Right forelimb (tissue), 1 donor: Measurements from ENCODE around the gene PHF19.

Experiments used
- DNase-seq: peaks from one replicate; pipeline ENCODE4 v3.0.0-alpha.2; 2018

Gene PHF19

DNA sequence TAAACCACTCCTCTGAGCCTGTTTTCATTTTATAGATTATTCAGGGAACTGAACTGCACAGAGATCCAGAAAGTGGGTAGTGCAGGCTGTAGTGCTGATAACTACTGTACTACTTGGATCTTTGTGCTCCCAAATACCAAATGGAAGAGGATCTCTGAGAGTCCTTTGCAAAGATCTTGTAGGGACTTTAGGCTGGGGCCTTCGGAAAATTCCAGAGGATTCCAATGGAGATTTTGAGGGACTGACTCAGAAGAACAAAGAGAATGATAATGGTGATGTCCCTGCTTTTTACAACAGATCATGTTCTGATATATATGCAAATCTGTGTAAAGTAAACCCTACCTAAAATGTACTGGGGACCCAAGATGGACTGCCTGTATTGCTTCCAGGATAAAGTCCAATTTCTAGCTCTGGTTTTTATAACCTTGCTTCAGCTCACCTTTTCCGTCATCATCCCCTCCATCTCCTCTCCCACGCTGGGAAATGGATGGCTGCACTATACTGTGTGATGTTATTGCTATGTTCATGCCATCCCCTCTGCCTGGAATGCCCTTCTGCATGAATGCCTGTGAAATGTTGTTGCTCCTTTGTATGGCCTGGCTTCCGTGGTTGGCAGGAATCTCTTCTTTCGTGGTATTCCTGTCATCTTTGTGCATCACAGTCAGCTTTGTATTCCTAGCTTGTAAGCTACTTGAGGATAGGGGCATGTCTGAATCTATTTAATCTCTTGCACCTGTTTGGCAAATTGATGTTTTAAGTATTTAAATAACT, 24.6 kb downstream of the PHF19 start:
- DNase-seq, result no peak

DNA sequence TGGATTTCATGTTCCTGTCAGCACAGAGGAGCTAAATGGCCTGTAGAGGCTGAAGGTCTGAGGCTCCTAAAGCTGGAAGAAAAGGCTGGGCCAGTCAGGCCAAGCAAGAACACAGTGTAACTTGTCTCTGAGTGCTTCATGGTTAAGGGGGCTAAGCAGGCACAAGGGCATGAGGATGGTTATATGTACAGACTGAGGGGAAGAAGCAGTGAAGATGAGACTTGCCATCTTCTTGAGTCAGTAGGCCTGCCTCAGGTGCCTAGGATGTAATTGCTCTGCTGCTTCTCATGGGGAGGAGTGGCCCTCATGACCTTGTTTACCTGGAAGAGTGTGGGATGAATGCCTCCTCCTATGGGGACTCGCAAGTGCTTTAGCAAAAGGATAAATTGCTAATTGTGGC, 25.5 kb downstream of the PHF19 start:
- DNase-seq, result no peak

DNA sequence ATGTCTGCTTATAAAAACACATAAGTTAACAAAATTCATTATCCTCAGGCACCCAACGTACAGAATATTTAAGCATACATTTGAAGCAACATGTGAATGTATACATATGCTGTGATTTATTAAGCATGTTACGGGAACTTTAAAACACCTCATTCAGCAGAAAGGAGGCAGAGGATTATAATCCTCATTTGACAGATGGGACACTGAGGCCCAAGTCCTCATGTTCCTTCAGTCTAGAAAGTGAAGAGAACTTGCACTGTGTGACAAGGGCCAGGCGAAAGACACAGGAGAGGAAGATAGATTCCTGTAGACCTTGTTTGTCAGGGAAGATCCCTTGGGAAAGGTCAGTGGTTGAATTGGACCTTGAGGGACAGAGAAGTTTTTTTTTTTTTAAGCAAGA, 26.7 kb downstream of the PHF19 start:
- DNase-seq, result no peak

DNA sequence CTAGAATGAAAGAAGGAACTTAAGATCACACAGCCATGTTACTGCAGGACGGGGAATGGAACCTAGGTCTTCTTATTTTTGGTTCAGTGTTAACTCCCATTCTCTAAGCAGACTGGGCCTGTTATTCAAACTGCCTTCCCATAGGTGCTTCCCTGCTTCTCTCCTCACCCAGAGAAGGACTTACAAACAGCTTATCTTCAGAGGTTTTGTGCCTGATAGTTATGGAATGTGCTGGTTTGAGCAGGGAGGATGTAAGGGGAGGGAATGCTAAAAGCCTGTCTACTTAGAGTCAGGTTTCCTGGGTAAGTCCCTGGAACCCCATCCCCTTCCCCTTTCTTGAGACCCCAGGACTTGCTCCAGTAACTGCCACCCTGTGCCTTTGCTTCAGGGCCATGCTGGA, 30.1 kb downstream of the PHF19 start:
- DNase-seq, result no peak

DNA sequence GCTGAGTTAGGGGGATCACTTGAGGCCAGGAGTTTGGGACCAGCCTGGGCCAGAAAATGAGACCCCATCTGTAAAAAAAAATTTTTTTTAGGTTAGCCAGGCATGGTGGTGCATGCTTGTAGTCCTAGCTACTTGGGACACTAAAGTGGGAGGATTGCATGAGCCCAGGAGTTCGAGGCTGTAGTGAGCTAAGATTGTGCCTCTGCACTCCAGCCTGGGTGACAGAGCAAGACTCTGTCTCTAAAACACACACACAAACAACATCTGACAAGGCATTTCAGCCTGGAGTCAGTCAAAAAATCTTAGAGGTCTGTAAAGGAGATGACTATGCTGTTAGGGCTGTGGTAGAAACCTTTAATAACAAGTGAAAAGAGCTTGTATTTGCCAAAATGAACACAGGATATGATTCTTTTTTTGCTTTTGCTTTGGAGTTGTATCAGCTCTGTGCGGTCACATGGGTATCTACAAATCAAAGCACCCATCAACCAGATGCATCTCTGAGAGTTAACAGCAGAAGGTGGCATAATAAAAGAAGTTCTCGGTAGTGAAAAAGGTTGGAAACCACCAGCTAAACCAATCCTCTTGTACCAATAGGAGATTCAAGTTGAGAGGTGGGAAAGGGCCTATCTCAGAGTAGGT, 30.6 kb downstream of the PHF19 start:
- no peak for DNase-seq

DNA sequence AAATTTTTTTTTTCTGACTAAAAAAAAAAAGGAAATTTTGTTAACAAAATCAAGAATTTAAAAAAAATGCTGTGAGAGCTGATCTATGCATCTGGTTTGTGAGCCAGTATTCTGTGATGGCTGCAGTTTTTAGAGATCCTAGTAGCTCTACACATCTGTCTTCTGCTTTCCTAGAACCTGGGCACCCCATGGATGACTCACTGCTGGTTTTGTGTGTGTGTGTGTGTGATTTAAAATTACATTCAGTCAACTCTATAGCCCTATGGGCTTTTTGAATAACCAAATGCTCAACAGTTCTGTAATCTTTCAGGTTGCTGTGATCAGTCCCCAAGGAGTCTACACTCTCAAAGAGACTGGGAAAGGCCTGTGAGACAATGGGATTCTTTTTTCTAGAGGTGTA, 31.7 kb downstream of the PHF19 start:
- no peak for DNase-seq

DNA sequence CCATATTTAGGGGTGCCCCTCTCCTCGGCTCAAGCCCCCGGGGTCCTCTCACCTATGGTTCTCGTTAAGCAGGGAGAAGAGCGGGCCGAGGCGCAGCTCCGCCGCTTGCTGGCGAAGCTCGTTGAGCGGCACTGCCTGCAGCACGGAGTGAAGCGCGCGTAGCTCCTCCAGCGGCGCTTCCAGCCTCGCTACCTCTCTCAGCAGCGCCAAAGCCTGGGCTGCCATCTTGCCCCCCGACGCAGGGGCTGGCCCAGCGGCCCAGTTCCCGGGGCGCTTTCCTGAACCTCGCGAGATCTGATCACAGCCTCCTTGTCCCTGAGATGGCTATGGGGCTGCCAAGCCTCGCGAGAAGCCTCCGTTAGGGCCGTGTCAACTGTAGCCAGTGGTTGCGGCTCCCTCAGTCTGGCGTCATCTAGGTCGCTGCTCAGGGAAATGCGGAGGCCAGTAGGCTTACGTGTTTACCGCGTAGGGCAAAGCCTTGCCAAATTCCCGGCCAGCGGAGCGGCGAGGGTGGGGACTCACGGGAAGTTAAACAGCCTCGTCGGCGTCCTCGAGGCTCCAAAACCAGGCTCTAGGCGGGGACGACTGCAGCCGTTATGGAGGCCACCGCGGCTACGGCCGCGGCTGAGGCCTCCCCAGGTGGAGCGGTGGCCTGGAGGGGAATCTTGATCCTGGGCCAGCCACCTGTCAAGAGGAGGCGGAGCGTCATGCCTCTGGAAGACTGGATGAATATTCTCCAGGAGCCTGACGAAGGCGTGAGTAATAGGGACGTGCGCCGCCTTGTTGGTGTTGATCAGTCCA, 34.1 kb downstream of the PHF19 start, which contains the start of gene PSMD5:
Gene PSMD5 (minus strand): TSS at position 238 of the 801 bp plus-strand sequence. CDS start 13 bp downstream, at position 225.
- DNase-seq, result peak; percentile 97

DNA sequence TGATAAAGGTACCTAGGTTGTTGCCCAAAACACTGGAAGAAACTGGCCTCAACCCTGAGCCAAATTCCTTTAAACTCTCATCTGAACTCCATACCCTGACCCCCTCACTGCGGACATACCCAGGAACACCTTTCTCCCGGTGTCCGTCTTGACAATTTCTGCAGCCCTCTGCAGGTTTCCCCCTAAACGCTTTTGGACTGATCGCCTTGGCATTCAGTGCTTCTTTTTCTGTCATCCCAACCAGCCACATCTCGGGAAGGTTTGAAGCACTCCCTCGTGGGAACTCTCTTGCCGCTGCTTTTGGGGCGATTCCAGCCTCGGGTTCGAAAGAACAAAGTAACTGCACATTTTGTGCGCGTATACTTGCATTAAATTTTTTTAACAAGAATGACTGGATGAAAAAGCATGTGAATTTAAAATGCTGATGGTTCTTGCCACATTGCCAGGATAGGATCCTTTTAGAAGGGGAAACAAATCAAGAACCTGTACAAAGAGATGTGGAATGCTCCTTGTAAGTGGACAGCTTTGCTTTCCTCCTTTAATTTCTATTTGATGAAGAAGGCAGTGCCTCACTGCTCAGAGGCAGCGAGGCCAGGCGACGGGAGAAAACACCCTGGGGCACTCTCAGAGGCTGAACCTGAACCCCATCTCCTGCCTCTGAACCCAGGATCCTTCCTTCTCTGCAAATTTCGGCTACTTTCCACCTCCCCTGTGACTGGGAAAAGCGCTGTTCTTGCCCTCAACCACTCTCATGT, 34.9 kb downstream of the PHF19 start:
- DNase-seq, result no peak

DNA sequence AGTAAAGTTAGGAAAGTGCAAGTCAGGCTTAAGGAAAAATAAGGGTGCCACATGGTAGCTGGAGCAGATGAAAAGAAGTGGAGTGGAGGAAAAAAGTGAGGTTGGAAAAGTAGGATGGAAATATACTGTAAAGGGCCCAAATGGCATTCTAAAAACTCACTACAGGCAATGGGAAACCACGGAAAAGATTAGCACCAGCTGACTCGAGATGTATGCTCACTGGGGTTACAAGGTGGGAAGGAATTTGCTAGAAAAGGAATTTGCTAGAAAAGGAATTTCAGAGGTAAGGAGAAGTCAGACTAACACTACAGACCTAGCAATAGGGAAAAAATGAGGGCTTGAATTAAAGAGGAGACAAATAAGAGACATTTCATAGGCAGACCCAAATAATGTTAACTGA, 37.8 kb downstream of the PHF19 start:
- no peak for DNase-seq

DNA sequence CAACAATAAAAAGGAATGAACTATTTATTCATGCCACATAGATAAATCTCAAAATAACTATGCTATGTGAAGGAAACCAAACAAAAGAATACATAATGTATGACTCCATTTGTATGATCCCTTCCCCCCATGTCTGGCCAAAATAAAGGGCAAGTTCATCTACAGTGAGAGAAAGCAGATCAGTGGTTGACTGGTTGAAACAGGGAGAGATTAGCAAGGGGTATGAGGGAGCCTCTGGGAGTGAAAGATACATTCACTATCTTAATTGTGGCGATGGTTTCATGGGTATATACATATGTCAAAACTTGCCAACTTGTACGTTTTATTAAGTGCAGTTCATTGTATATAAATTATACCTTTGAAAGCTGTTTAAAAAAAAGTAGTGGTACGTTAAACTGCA, 39.1 kb downstream of the PHF19 start:
- DNase-seq, result no peak

DNA sequence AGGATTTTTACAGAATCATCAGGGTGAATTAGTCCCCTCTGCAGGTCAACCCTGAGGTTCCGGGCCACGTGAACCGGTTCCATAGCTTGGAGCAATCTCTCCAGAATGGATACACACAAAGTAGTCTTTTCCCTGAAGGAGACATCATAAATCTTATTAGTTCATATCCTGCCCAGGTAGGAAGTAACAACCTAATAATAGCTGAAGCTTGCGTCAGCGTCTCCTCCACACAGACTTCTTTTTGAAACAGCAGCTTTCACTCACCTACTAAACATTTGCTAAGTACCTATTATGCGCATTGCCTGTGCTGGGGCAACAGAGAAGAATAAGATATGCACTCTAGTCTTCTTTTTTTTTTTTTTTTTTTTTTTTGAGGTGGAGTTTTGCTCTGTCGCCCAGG, 43.7 kb downstream of the PHF19 start:
- no peak for DNase-seq

DNA sequence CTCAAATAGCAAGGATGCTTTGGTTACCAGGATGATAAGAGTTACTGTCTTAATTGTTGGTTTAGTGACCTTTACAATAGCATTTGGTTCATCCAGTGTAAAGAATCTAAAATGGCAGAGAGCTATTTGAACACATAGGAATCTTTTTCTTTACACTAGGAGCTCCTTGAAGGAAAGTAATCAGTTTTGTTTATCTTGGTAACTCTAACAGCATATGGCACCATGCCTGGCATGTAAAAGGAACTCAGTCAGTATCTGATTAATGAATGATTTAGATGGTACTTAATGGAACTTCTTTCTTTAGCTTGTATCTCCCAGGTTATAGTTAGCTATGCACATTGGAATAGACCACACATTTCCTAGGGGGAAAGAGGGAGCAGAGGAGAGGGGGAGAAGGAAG, 44.2 kb downstream of the PHF19 start:
- no peak for DNase-seq

DNA sequence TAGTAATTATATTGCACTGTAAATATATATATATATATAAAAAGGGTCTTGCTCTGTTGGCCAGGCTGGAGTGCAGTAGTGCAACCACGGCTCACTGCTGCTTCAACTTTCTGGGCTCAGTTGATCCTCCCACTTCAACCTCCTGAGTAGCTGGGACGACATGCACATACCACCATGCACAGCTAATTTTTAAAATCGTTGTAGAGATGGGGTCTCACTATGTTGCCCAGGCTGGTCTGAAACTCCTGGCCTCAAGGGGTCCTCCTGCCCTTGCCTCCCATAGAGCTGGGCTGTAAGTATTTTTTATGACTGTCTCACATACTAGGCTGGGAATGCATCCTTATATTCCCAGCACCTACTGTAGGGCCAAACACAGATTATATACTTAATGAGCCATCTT, 46.1 kb downstream of the PHF19 start:
- DNase-seq, result no peak

DNA sequence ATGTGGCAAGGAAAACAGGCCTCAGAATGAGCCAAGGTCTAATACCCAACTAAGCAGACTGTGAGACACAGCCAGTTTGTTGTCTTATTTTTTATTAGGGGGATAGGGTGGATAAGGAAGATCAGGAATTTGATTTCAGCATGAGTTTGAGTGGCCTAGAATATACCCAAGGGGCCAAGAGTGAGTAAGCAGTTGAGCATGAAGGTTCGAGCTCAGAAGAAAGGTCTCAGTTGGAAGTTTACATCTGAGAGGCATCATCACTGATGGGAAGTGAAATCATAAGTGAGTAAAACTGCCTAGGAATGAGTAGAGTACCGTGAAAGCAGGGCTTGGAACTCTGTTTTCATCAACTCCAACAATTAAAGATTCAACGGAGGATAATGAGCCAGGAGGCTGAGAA, 46.8 kb downstream of the PHF19 start:
- no peak for DNase-seq

DNA sequence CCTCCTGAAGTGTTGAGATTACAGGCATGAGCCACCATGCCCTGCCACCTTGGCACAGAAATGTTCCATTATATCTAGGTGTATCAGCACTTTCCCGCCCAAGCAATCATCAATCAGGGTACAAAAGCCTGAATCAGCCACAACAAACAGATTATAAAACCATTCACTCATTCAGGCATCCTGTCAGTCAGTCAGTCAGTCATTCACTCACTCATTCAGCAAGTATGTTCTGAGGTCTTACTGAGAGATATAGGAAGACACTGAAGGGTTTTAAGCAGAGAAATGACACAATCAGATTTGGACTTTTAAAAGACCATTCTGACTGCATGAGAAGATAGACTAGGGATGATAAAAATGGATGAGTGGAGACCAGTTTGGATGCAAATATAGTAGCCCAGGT, 47.3 kb downstream of the PHF19 start:
- no peak for DNase-seq

DNA sequence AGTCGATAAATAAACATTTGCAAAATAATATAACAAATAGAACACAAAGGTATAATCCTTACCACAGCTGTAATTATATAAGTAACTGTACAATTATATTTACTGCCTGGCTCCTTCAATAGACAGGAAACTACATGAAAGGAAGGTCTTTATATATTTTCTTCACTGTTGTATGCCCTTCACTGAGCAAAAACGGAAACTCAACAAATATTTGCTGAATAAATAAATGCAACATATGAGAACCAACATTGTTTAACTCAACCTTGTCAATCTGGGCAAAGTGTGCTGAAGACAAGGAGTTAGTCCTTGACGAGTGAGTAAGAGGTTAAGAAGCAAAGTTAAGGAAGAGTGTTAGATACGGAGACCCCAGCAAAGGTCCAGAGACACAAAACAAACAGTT, 56.9 kb downstream of the PHF19 start:
- no peak for DNase-seq

DNA sequence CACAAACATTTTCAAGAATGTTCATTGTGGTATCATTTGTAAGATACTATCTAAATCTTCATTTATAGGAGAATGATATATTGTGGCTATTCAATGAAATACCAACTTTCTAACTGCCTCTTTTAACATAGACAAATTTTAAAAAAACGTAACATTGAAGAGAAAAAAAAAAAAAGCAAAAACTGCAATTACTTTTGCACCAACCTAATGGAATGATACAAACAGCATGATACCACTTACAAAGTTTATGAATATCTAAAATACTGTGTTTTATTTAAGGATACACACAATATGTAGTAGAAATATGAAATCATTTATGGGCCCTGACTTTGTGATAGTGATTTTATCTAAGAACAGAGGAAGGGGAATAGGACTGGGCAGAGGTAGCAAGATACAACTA, 58.4 kb downstream of the PHF19 start:
- no peak for DNase-seq

DNA sequence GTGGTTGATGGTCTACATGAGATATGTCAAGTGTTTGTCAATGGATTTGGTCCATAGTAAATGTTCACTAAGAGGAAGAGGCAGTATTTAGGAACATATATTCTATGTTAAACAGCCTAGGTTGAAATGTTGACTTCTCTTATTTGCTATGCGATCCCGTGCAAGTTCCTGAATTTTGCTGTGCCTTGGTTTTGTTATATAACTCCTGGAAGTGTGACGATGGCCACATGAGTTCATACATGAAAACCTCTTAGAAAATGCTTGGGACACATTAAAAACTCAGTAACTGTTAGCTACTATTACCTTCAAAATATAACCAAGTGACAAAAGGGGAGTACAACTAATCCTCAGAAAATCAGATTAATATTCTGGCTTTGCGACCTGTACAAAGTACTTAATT, 61.9 kb downstream of the PHF19 start:
- DNase-seq, result no peak

DNA sequence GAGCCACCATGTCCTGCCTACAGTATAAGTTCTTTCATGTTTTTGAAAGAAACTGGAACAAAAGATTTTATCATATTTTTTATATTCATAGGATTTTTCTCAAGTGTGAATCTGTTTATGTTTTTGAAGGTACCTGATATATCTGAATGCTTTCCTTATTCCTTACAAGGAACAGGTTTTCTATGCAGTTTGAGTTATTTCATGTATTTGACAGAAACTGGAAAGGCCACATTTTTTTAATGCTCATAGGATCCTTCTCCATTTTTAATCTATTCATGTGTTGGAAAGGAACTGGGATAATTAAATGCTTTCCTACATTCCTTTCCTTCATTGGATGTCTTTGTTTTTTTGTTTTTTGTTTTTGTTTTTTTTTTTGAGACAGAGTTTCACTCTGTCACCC, 68.1 kb downstream of the PHF19 start:
- no peak for DNase-seq

DNA sequence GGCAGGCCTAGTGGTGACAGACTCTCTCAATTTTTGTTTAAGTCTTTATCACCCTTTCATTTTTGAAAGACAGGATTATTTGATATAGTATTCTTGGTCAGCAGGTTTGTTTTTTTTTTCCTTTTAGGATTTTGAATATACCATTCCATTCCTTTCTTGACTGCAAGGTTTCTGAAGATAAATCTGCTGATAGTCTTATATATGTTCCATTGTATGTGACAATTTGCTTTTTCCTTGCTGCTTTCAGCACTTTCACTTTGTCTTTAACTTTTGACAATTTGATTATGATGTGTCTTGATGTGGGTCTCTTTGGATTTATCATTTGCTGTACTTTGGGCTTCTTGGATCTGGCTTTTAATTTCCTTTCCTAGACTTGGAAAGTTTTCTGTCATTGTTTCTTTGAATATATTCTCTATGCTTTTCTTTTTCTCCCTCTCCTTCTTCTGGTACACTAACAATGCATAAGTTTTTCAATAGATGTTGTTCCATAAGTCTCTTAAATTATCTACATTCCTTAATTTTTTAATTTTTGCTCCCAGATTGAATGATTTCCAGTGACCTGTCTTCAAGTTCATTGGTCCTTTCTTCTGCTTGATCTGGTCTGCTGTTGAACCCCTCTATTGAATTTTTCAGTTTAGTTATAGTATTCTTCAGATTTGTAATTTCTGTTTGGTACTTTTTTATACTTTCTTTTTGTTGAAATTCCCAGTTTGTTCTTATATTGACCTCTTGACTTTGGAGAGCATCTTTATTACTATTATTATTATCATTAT, 69.2 kb downstream of the PHF19 start:
- no peak for DNase-seq
